GM18520 (cell line): ENCODE results near the gene LPGAT1.

Experiments
- ATAC-seq: cut with Tn5 transposase; IDR thresholded peaks from one replicate; pipeline ENCODE4 v1.9.1; 2021; ENCODE audit not compliant: unreplicated experiment

The LPGAT1 gene

GRCh38 chr1:211829343-211830054, 1.1 kb downstream of the LPGAT1 start:
- ATAC-seq, result no peak

DNA sequence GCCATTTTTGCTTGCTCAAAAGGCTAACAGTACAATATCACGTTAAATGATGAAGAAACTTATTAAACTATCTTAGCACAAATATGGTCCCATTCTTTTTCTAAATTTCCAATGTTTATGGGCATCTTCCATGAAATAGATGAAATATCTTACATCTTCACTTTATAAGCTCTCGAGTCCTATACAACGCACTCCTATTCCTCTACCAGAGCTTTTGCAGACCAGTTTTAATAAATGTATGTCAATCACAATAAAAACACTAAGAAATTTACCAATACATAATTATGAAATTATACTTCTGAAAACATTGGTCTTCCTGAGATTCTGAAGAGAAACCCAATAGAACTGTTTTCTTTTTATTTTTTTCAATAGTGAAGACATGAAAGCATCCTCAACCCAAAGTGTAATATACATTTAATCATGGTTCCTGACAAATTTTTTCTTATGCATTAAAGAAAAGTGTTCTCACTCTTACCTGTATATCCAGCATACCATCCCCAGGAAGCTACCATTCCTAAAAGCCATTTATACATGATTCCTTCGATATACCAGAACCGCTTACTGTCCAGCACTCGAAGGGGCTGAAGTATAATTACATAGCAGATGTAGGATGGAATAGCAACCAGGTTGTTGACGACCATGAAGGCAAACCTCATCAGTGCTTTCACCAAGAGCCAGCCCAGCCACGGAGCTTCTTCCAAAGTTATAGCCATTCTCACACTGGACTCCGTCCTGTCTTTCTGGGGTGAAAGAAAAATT, 1.8 kb downstream of the LPGAT1 start:
- ATAC-seq, result no peak

DNA sequence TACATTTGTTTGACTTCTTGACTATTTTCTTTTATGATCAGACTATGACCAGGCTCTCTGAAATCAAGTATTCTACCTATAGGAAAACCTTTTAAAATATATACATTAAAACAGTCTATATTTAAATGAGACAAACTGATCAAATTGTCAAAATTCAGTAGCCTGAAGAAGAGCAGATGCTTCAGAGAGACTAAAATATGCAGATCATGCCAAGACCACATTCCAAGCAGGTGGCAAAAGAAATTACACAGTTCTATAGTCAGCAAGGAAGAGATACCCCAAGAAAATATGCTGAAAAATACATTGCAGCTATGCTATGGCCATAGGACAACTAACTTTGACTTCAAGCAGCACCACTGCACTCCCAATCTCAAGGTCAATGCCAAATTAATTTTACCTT, 3.5 kb downstream of the LPGAT1 start:
- no peak for ATAC-seq

DNA sequence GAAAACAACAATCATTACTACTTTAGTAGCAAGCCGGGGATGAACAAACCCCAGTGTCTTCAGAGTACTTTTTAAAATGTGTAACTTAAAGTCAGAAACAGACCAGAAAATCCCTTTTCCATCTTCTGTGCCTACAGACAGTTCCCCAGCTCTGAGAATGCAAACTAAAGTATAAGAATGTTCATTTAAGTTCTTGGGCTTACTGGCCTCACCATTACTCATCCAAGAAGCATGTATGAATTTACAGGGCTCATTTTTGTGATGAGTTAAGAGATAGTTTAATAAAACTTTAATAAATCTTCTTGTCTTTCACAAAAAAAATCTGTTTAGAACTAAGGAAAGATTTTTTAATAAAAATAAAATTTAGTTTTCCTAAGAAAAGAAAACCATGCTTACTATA, 4.6 kb downstream of the LPGAT1 start:
- no peak for ATAC-seq

DNA sequence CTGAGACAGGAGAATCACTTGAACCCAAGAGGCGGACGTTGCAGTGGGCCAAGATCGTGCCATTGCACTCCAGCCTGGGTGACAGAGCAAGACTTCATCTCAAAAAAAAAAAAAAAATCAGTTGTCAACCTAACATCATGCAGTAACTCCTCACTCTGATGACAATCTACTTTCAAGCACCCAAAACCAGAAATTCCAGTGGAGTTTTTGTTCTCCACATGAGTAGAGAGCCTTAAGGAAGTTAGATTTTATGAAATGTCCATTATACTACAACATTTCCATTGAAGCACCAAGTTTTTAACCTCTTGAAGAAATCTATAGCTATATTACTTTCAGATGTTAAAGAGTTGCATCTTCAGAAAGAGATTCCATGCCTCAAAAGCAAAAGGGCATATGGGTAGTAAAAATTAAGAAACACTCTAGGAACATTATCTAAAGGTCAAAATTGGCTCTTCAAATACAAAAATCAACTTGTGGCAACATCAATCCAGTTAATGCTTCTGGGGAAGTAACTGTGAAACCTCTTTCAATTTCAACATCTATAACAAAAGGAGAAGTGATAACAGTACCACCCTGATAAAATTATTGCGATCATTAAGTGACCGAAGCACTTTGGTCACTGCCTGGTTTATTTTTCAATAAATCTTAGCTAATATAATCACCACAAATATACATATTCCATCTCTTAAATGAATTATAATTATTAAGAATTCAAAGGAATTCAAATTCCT, 7.7 kb downstream of the LPGAT1 start:
- ATAC-seq, result no peak

DNA sequence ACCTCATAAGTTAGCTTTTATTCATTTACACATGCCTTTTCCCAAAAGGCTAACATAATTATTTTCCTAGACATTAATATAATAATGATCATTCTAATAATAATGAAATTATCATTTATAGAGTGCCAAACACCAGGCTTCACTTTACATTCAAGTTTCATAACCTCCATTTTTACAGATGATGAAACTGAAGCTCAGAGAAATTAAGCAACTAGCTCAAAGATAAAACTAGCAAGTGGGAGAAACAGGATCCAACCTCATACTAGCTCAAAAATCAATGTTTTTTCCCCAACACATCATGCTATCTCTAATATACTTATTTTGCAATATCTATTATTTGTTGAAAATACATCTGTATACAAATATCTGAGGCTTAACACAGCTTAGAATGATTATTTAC, 14.0 kb downstream of the LPGAT1 start:
- no peak for ATAC-seq

DNA sequence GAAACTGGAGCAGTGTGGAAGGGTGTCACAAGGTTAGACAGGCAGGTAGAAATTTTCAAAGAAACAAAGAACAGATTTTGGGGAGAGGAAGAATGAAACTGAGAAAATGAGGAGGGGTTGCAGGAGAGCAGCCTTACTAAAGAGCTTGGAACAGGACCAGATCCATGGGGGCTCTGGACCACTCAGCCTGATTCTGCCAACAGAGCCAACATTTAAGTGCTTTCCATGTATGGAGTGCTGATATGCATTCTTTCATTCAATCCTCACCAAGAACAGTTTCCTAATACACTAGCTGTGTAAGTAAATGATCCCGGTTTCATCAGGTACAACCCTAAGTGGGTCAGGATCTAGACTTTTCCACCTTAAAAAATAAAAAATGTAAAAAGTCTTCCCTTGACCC, 16.2 kb downstream of the LPGAT1 start:
- no peak for ATAC-seq

DNA sequence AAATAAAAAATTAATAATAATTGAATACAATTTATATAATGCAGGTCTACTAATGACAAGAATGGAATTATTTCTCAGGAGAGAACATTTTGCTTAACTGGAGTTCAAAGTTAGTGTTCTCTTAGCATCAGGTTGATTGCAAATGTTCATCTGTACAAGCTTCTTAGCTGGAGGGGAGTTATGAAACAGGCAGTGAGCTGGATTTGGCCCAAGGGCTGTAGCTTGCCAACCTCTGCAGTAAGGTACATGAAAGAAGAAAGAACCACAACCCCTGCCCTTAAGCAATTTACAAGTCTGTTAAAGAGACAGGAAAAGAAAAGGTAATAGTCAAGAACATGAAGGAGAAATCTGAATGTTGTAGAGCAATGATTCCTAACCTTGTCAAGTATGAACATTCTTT, 17.0 kb downstream of the LPGAT1 start:
- ATAC-seq, result no peak

DNA sequence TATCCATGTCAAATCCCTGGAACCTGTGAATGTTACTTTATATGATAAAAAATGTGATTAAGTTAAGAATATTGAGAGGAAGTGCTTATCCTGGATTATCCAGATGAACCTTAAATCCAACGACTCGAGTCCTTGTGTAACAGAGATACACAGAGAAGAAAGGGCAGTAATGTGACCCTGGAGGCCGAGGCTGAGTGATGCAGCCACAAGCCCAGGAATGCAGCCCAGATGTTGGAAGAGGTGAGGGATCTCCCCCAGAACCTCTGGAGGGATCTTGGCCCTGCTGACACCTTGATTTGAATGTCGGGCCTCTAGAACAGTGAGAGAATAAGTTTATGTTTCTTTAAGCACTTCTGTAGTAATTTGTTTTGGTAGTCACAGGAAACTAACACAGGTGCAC, 18.0 kb downstream of the LPGAT1 start:
- ATAC-seq, result no peak

DNA sequence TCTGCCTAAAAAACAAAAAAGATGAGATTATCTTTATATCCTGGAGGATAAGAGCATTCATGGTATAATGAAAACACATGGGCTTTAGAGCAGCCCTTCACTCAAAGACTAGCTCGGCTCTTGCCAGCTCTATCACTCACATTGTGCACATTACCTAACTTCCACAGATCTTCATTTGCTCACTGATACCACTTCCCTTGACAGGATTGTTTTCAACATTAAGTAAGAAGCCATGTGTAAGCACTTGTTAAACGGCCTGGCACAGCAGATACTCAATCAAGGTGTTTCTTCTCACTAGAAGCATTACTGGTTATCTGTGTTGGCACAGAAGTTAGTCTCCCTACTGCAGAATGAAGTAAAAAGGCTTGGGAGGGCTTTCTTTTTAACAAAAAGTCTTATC, 18.7 kb downstream of the LPGAT1 start:
- ATAC-seq, result no peak

DNA sequence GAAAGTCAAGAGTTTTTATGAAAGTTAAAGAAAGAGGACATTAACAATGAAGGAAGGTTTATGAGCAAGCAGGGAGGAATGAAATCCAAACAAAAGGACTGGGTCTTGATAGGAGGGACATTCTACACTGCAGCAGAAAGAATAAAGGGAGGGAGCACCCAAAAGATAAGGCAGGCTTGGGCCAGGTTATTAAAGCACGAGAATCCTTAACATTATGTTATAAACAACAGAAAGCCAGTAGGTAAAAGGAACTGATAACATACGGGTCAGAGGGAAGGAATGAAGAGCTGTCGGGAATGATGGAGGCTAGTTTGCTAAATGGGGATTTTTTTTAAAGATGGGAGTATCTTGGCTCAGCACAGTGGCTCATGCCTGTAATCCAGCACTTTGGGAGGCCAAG, 19.4 kb downstream of the LPGAT1 start:
- no peak for ATAC-seq

DNA sequence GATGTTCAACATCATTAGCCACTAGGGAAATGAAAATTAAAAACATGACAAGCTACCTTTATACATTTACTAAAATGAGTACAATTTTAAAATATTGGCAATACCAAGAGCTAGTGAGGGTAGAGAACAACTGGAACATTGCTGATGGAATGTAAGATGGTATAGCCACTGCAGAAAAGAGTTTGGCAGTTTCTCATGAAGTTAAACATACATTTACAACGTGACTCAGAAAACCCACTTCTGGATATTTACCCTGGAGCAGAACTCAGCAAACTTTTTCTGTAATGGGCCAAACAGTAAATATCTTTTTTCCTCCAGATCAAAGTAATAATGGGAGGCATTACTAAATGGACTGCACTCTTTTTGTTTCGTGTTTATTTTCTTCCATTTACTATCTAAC, 22.1 kb downstream of the LPGAT1 start:
- ATAC-seq, result no peak

- no peak for ATAC-seq
Measured at GRCh38 chr1:211804915-211805314, 25.6 kb downstream of the LPGAT1 start.

DNA sequence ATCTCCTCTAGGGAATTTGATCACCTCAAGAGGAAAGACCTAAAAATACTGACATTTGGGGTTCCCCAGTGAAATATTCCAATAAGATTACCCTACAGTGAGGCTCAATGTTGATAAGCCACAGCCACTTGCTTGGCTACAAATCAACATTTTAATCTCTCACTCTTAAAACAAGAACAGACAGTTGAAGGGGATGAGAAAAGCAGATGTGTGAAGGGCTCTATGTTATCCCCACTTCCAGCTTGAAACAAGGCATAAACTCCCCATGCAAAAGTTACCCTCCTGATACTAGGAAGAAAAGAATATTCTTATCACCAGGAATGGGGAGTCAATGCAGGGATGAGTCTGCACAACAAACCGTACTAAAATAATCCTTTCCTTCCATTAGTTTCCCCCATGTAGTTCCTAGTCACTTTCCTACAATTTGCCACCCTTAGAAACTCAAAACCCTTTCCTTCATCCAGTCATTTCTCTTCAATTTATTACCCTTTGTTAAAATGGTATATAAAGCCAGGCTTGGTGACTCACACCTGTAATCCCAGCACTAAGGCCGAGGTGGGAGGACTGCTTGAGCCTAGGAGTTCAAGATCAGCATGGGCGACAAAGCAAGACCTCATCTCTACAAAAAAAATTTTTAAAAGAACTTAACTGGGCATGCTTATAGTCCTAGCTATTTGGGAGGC, 29.5 kb downstream of the LPGAT1 start:
- ATAC-seq, result no peak

DNA sequence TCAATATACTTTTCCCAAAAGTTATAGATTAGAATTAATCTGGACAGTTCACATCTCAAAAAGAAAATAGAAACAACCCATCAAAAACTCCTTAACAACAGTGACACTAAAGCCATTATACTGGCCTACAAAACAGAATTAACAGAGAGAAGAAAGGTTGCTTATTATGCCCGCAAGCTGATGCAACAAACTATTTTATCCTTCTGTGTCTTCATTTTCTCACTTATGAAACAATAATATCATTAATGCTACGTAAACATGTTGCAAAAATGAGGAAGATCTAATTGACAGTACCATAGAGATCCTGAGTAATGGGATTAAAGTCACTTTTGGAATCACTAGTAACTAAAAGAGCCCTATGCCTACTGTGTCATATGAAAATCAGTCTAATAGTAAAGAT, 32.6 kb downstream of the LPGAT1 start:
- no peak for ATAC-seq

DNA sequence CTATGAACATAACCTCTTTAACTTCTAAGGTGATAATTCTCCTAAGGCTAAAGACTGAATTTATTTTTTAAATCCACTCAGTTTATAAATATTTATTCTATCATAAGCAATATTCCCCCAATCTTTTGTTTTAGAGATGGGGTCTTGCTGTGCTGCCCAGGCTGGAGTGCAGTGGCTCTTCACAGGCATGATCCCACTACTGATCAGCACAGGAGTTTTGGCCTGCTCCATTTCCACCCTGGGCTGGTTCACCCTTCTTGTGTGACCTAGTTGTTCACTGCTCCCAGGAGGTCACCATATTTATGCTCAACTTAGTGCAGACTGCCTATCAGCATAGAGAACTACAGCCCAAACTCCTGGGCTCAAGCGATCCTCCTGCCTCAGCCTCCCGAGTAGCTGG, 38.6 kb downstream of the LPGAT1 start:
- ATAC-seq, result no peak

DNA sequence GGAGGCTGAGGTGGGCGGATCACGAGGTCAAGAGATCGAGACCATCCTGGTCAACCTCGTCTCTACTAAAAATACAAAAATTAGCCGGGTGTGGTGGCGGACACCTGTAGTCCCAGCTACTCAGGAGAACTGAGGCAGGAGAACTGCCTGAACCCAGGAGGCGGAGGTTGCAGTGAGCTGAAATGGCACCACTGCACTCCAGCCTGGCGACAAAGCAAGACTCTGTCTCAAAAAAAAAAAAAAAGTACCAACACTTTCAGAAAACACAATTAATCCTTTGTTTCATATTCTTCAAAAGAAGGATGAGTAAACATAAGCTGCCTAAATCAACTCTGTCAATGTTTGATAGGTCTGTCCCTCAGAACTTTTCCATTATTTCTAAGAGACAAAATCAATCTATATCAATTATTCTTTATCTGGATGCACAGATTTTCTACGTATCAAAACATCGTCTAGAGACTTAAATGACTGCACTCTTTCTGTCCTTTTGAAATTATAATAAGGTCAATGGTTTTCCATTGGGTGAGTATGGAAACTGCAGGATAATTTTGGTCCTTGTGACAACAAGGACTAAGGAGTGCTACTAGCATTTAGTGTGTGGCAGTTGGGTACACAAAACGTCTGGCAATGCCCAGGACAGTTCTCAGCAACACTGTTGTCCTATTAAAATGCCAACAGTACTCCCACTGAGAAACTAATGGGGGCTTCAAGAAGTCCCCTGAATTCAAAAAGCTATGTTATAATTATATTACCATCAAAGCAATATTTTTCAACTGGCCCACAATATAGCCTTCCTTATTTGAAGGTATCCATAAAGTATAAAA, 40.7 kb downstream of the LPGAT1 start:
- no peak for ATAC-seq

GRCh38 chr1:211788626-211789025, 41.9 kb downstream of the LPGAT1 start:
- ATAC-seq, result no peak

- ATAC-seq, result no peak
Measured at GRCh38 chr1:211783897-211784296, 46.7 kb downstream of the LPGAT1 start.

GRCh38 chr1:211783266-211783665, 47.3 kb downstream of the LPGAT1 start:
- no peak for ATAC-seq

GRCh38 chr1:211781260-211781659, 49.3 kb downstream of the LPGAT1 start:
- no peak for ATAC-seq
